Naive thymus-derived CD4-positive, alpha-beta T cell (primary cell): ENCODE measurements around the gene TMEM269. TPM values are rescaled to one million over a fixed set of nuclear protein-coding genes. Genes with fewer than 3 reads are reported as not detected.

ENCODE experiments used
- ATAC-seq: fragments of 150-1000 bp; cut with Tn5 transposase; 2 replicates; pipeline ENCODE4 v1.10.0; 2021; ENCODE audit warnings: mild to moderate bottlenecking, moderate library complexity
- CTCF ChIA-PET: fragments of 350-600 bp; sonication (Branson Sonifier 250); formaldehyde crosslinking; loops from one replicate; lab custom pipeline; 2021; ENCODE audit warnings: antibody characterized with exemption; lab: Charles Lee
- POLR2A ChIA-PET: fragments of 350-600 bp; sonication (Branson Sonifier 250); formaldehyde crosslinking; loops from one replicate; lab custom pipeline; 2021; ENCODE audit warnings: antibody characterized with exemption, inconsistent platforms; lab: Charles Lee
- DNase-seq, 9 donors: peaks; one replicate each; pipeline versions ENCODE4 v3.0.0 to v3.0.0-alpha.2; 2020 to 2022; ENCODE audit warnings: mixed read lengths in 1 of 9
- H3K27ac ChIP-seq: one replicate; pipeline ENCODE4 v1.7.0; 2013; ENCODE audit warnings: mild to moderate bottlenecking, low read depth, low read length, moderate library complexity
- H3K27me3 ChIP-seq, 2 donors: one replicate each; pipeline ENCODE4 v1.7.0; 2013; ENCODE audit warnings: low read length in 2 of 2, mild to moderate bottlenecking in 2 of 2, moderate library complexity in 2 of 2; ENCODE audit not compliant: control insufficient read depth in 2 of 2, insufficient read depth in 2 of 2
- H3K36me3 ChIP-seq, 3 experiments: 1 replicate in 2 of 3; 2 replicates in 1 of 3; pipeline ENCODE4 v1.7.0; 2013; ENCODE audit warnings: low read length in 3 of 3, mild to moderate bottlenecking in 3 of 3, moderate library complexity in 1 of 3; ENCODE audit not compliant: insufficient read depth in 3 of 3, control insufficient read depth in 2 of 3
- H3K4me1 ChIP-seq, 2 donors: one replicate each; pipeline ENCODE4 v1.7.0; 2013; ENCODE audit warnings: low read length in 2 of 2, mild to moderate bottlenecking in 2 of 2, moderate library complexity in 1 of 2; ENCODE audit not compliant: control insufficient read depth in 2 of 2, insufficient read depth in 2 of 2
- H3K4me3 ChIP-seq: 2 replicates; pipeline ENCODE4 v1.7.0; 2013; ENCODE audit warnings: mild to moderate bottlenecking, low read length
- H3K9me3 ChIP-seq, 3 experiments: 1 replicate in 2 of 3; 2 replicates in 1 of 3; pipeline ENCODE4 v1.7.0; 2013; ENCODE audit warnings: low read length in 3 of 3; ENCODE audit not compliant: control insufficient read depth in 2 of 3
- H3K27ac Mint-ChIP-seq, 9 donors: one replicate each; pipeline ENCODE4 v1.8.0; 2020 to 2022; ENCODE audit warnings: mixed read lengths in 9 of 9, mild to moderate bottlenecking in 8 of 9, moderate library complexity in 5 of 9, inconsistent platforms in 2 of 9
- H3K27me3 Mint-ChIP-seq, 5 donors: one replicate each; pipeline ENCODE4 v1.8.0; 2021 to 2022; ENCODE audit warnings: mixed read lengths in 5 of 5, mild to moderate bottlenecking in 1 of 5
- H3K36me3 Mint-ChIP-seq, 5 donors: one replicate each; pipeline ENCODE4 v1.8.0; 2020 to 2022; ENCODE audit warnings: mixed read lengths in 5 of 5, mild to moderate bottlenecking in 3 of 5, inconsistent platforms in 1 of 5
- H3K4me1 Mint-ChIP-seq, 7 donors: one replicate each; pipeline ENCODE4 v1.8.0; 2020 to 2022; ENCODE audit warnings: mixed read lengths in 7 of 7, mild to moderate bottlenecking in 3 of 7, inconsistent platforms in 1 of 7
- H3K4me3 Mint-ChIP-seq, 10 donors: one replicate each; pipeline ENCODE4 v1.8.0; 2020 to 2022; ENCODE audit warnings: mild to moderate bottlenecking in 10 of 10, mixed read lengths in 10 of 10, moderate library complexity in 6 of 10, inconsistent platforms in 2 of 10
- H3K9me3 Mint-ChIP-seq, 11 donors: one replicate each; pipeline ENCODE4 v1.8.0; 2020 to 2022; ENCODE audit warnings: mixed read lengths in 11 of 11, mild to moderate bottlenecking in 4 of 11, inconsistent platforms in 1 of 11, moderate library complexity in 1 of 11
- intact Hi-C, 2 donors: fragments of 100-400 bp; cut with micrococcal nuclease; formaldehyde crosslinking; loops; one replicate each; pipeline ENCODE4 v1.15.1; 2023
- polyA plus RNA-seq, 2 donors: library from polyadenylated mRNA; unstranded; fragments of 300-500 nt; fragmentation: Illumina TruSeq; gene quantifications; one replicate each; pipeline ENCODE4 v1.2.3, GENCODE V29; 2021
- total RNA-seq, 6 experiments: library from RNA in 5 of 6; stranded (reverse) in 5 of 6; gene quantifications; 1 replicate in 5 of 6; 2 replicates in 1 of 6; pipeline ENCODE4 v1.2.3 and lab custom pipeline; 2021 to 2026

Gene TMEM269
- total and polyA plus RNA-seq, 7 experiments from 2014 or later = 0.19 to 2.0 (median 0.35) TPM; not detected in 2

GRCh38 chr1:42830631-42831030 is 45.8 kb downstream of the TMEM269 start:
- Mint-ChIP-seq H3K9me3 (no peaks in the 10 kb centered on the region), H3K36me3 (peaks cover 0 to 25% (median 7%) of the 10 kb centered on the region in 5 donors), H3K4me3 (no peak overlapping the region), H3K4me1 (no peaks in the 10 kb centered on the region), H3K27me3 (no peaks in the 10 kb centered on the region), H3K27ac (no peak overlapping the region)
- no peaks in the 10 kb centered on the region for H3K27me3 ChIP-seq
- intact Hi-C loops = no loop called here
- no peaks in the 10 kb centered on the region for H3K9me3 ChIP-seq
- POLR2A ChIA-PET = no interaction called here
- no peaks in the 10 kb centered on the region for H3K36me3 ChIP-seq
- H3K4me3 ChIP-seq = no peak overlapping the region
- CTCF ChIA-PET = no interaction called here
- DNase-seq (no peak), ATAC-seq (no peak)
- no peaks in the 10 kb centered on the region for H3K4me1 ChIP-seq
- no peak overlapping the region for H3K27ac ChIP-seq

DNA sequence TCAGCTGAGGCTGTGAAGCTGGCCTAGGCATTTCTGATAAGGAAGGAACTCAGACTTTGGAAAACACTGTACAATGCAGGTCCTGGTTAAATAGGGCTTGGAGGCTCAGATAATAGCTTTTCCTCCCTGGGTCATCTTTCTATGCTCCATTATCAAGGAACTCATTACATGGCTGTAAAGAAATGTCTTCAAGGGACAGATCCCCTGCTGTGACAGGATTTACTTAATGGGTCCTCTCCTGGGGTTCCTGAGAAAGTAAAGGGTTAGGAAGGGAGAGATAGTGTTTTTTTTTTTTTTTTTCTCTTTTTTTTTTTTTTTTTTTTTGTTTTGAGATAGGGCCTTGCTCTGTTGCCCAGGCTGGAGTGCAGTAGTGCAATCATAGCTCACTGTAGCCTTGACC is 46.5 kb downstream of the TMEM269 start:
- no peaks in the 10 kb centered on the region for H3K27me3 Mint-ChIP-seq
- Histone ChIP-seq H3K27ac (no peak overlapping the region), H3K36me3 (no peaks in the 10 kb centered on the region), H3K4me1 (no peaks in the 10 kb centered on the region), H3K4me3 (no peak overlapping the region), H3K27me3 (no peaks in the 10 kb centered on the region), H3K9me3 (no peaks in the 10 kb centered on the region)
- H3K4me3 Mint-ChIP-seq = no peak overlapping the region
- H3K36me3 Mint-ChIP-seq = peaks cover 0 to 29% (median 7%) of the 10 kb centered on the region in 5 donors
- no peak overlapping the region for H3K27ac Mint-ChIP-seq
- no peak for ATAC-seq
- H3K9me3 Mint-ChIP-seq = no peaks in the 10 kb centered on the region
- ChIA-PET CTCF (no interaction called here), POLR2A (no interaction called here)
- no peak for DNase-seq
- intact Hi-C loops = no loop called here
- H3K4me1 Mint-ChIP-seq = no peaks in the 10 kb centered on the region

DNA sequence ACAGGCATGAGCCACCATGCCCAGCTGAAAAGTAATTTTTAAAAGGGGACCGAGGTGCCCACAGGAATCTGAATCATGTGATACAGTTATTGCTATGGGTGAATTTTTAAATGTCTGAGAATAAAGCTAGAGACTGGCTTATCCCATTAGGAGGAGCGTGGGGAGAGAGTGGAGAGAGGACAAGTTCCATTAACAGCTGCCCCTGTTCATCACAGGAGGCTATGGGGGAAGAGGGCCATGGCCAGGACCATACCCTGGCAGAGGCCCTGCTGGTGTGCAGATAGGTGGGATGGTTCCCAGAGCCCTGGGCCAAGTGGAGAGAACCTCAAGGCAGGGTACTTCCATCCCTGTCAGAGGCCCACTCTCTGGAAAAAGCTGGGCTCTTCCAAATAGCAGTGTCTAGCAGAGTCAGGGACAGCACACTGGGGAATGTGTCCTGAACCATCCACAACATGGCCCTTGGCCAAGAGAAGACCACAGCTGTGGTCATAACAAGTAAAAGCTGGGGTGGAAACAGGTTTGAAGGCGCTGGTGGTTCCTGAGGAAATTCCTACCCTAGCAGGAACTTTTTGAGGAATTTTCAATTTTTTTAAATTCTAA is 48.0 kb downstream of the TMEM269 start:
- no peak for DNase-seq
- no peaks in the 10 kb centered on the region for H3K27me3 ChIP-seq
- H3K9me3 Mint-ChIP-seq = no peaks in the 10 kb centered on the region
- H3K27me3 Mint-ChIP-seq = no peaks in the 10 kb centered on the region
- no peaks in the 10 kb centered on the region for H3K4me1 ChIP-seq
- no peaks in the 10 kb centered on the region for H3K9me3 ChIP-seq
- H3K36me3 ChIP-seq = no peaks in the 10 kb centered on the region
- ChIA-PET CTCF (interaction anchor here (0.8 kb wide), 1 partner anchor 1482 kb away, joined by 3 read pairs; no protein-coding TSS in a partner anchor), POLR2A (no interaction called here)
- no peak overlapping the region for H3K27ac Mint-ChIP-seq
- intact Hi-C loops = no loop called here
- no peak overlapping the region for H3K4me3 Mint-ChIP-seq
- ATAC-seq = no peak
- no peak overlapping the region for H3K4me3 ChIP-seq
- H3K36me3 Mint-ChIP-seq = peaks cover 0 to 32% (median 7%) of the 10 kb centered on the region in 5 donors
- H3K27ac ChIP-seq = no peak overlapping the region
- no peaks in the 10 kb centered on the region for H3K4me1 Mint-ChIP-seq

- H3K27me3 ChIP-seq = no peaks in the 10 kb centered on the region
- peaks cover 0 to 28% (median 7%) of the 10 kb centered on the region in 5 donors for H3K36me3 Mint-ChIP-seq
- ChIA-PET CTCF (interaction anchor here (0.6 kb wide), 1 partner anchor 18 kb away, joined by 3 read pairs; no protein-coding TSS in a partner anchor), POLR2A (no interaction called here)
- no peak overlapping the region for H3K27ac Mint-ChIP-seq
- no peaks in the 10 kb centered on the region for H3K36me3 ChIP-seq
- no peaks in the 10 kb centered on the region for H3K27me3 Mint-ChIP-seq
- no peak overlapping the region for H3K4me3 Mint-ChIP-seq
- intact Hi-C loops = no loop called here
- no peaks in the 10 kb centered on the region for H3K4me1 Mint-ChIP-seq
- H3K4me3 ChIP-seq = no peak overlapping the region
- H3K9me3 ChIP-seq = no peaks in the 10 kb centered on the region
- DNase-seq (no peak), ATAC-seq (no peak)
- no peak overlapping the region for H3K27ac ChIP-seq
- H3K9me3 Mint-ChIP-seq = no peaks in the 10 kb centered on the region
- H3K4me1 ChIP-seq = no peaks in the 10 kb centered on the region
Observed at GRCh38 chr1:42833981-42834380, 49.2 kb downstream of the TMEM269 start.

GRCh38 chr1:42834803-42835202 is 50.0 kb downstream of the TMEM269 start:
- ChIA-PET POLR2A (interaction anchor here (0.7 kb wide), 1 partner anchor 240 kb away, joined by 3 read pairs; no protein-coding TSS in a partner anchor), CTCF (no interaction called here)
- Mint-ChIP-seq H3K4me3 (no peak overlapping the region), H3K4me1 (no peaks in the 10 kb centered on the region), H3K27ac (no peak overlapping the region), H3K36me3 (peaks cover 0 to 23% (median 7%) of the 10 kb centered on the region in 5 donors), H3K27me3 (no peaks in the 10 kb centered on the region), H3K9me3 (no peaks in the 10 kb centered on the region)
- Histone ChIP-seq H3K9me3 (no peaks in the 10 kb centered on the region), H3K27ac (no peak overlapping the region), H3K4me3 (no peak overlapping the region), H3K27me3 (no peaks in the 10 kb centered on the region), H3K4me1 (no peaks in the 10 kb centered on the region), H3K36me3 (no peaks in the 10 kb centered on the region)
- DNase-seq (no peak), ATAC-seq (no peak)
- intact Hi-C loops = no loop called here

DNA sequence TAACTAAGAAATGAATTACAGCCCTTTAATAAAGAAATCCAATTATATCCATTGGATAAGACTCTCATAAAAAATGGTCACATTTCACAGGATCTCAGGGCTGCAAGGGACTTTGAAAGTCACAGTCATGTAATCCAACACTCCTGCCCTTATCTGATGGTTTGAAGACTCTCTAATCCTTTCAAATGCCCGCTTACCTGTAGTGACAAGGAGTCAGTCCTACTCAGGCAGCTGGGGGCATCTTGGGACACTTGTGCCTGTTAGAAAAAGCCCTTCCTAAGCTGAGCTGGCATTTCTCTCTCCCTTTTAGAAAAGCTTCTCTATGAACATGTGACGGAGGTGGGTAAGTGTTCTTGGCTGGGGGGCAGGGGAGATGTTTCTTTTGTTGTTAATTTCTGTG is 50.6 kb downstream of the TMEM269 start:
- DNase-seq (no peak), ATAC-seq (no peak)
- Histone ChIP-seq H3K9me3 (no peaks in the 10 kb centered on the region), H3K36me3 (no peaks in the 10 kb centered on the region), H3K4me3 (no peak overlapping the region), H3K27ac (no peak overlapping the region), H3K4me1 (no peaks in the 10 kb centered on the region), H3K27me3 (no peaks in the 10 kb centered on the region)
- H3K9me3 Mint-ChIP-seq = no peaks in the 10 kb centered on the region
- POLR2A ChIA-PET = interaction anchor here (0.7 kb wide), 1 partner anchor 239 kb away, joined by 3 read pairs; no protein-coding TSS in a partner anchor
- CTCF ChIA-PET = interaction anchor here (1.2 kb wide), 1 partner anchor 238 kb away, joined by 3 read pairs; no protein-coding TSS in a partner anchor
- no peak overlapping the region for H3K4me3 Mint-ChIP-seq
- H3K27me3 Mint-ChIP-seq = no peaks in the 10 kb centered on the region
- intact Hi-C loops = no loop called here
- H3K36me3 Mint-ChIP-seq = peaks cover 0 to 17% (median 4%) of the 10 kb centered on the region in 5 donors
- no peaks in the 10 kb centered on the region for H3K4me1 Mint-ChIP-seq
- H3K27ac Mint-ChIP-seq = no peak overlapping the region

DNA sequence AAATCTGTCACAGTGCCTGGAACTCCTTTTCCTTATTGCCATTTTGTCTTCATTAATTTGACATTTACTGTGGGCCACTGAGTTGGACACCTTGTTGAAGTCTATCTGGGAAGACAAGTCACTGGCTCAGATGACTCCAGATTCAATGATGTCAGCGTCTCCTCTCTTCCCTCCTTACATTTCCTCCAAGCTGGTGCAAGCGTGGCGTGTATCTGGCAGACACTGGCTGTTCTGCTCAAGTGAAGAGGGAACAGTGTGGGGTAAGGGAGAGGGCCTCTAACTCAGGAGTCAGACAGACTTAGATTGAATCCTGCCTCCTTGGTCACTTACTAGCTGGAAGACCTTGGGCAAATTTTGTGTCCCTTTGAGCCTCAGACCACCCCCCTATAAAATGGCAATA is 52.9 kb downstream of the TMEM269 start:
- H3K4me1 ChIP-seq = no peaks in the 10 kb centered on the region
- Mint-ChIP-seq H3K9me3 (no peaks in the 10 kb centered on the region), H3K4me1 (no peaks in the 10 kb centered on the region), H3K36me3 (peaks cover 0 to 18% (median 6%) of the 10 kb centered on the region in 5 donors), H3K27me3 (no peaks in the 10 kb centered on the region), H3K4me3 (no peak overlapping the region), H3K27ac (no peak overlapping the region)
- no peaks in the 10 kb centered on the region for H3K27me3 ChIP-seq
- H3K36me3 ChIP-seq = no peaks in the 10 kb centered on the region
- intact Hi-C loops = no loop called here
- H3K9me3 ChIP-seq = no peaks in the 10 kb centered on the region
- DNase-seq (no peak), ATAC-seq (no peak)
- no peak overlapping the region for H3K4me3 ChIP-seq
- POLR2A ChIA-PET = no interaction called here
- CTCF ChIA-PET = no interaction called here
- no peak overlapping the region for H3K27ac ChIP-seq
